Activated CD8-positive, alpha-beta T cell treated with anti-CD3 and anti-CD28 coated beads, Interleukin-2, amount 10 ng/mL, durations not matched to agents 7 days and 5 days (primary cell): ENCODE results near the gene C5orf46. TPM values are rescaled to one million over a fixed set of nuclear protein-coding genes. Genes with fewer than 3 reads are reported as not detected.
"Not testable (repeated sequence)": the region's sequence is repeated elsewhere in the genome, so short reads cannot be mapped to it uniquely, and the experiment has no call there.

Experiments used
- ATAC-seq: fragments of 150-1000 bp; cut with Tn5 transposase; one replicate; pipeline ENCODE4 v1.10.0; 2021; ENCODE audit warnings: moderate library complexity
- CTCF ChIA-PET: fragments of 350-600 bp; sonication (Branson Sonifier 250); formaldehyde crosslinking; loops from one replicate; lab custom pipeline; 2021; ENCODE audit warnings: antibody characterized with exemption; lab: Charles Lee
- POLR2A ChIA-PET: fragments of 350-600 bp; sonication (Branson Sonifier 250); formaldehyde crosslinking; loops from one replicate; lab custom pipeline; 2021; ENCODE audit warnings: antibody characterized with exemption; lab: Charles Lee
- DNase-seq: peaks from one replicate; pipeline ENCODE4 v3.0.0-alpha.2; 2020
- H3K27ac Mint-ChIP-seq: one replicate; pipeline ENCODE4 v1.8.0; 2021; ENCODE audit warnings: mild to moderate bottlenecking, mixed read lengths
- H3K27me3 Mint-ChIP-seq: one replicate; pipeline ENCODE4 v1.8.0; 2021; ENCODE audit warnings: low read depth, mixed read lengths
- H3K36me3 Mint-ChIP-seq: one replicate; pipeline ENCODE4 v1.8.0; 2021; ENCODE audit warnings: low read depth, mixed read lengths
- H3K4me1 Mint-ChIP-seq: one replicate; pipeline ENCODE4 v1.8.0; 2021; ENCODE audit warnings: low read depth, mixed read lengths
- H3K4me3 Mint-ChIP-seq: one replicate; pipeline ENCODE4 v1.8.0; 2021; ENCODE audit warnings: mild to moderate bottlenecking, mixed read lengths
- H3K9me3 Mint-ChIP-seq: one replicate; pipeline ENCODE4 v1.8.0; 2022; ENCODE audit warnings: mixed read lengths; ENCODE audit not compliant: insufficient read depth
- total RNA-seq, 2 experiments: library from RNA; stranded (reverse); gene quantifications; one replicate each; pipeline ENCODE4 v1.2.3, GENCODE V29; 2021

C5orf46 gene
- not detected for total RNA-seq

- no peaks in the 10 kb centered on the region for H3K4me1 Mint-ChIP-seq
- no peaks in the 10 kb centered on the region for H3K27me3 Mint-ChIP-seq
- no peak for DNase-seq
- no peaks in the 10 kb centered on the region for H3K9me3 Mint-ChIP-seq
- no peaks in the 10 kb centered on the region for H3K36me3 Mint-ChIP-seq
- CTCF ChIA-PET, result no interaction called here
- POLR2A ChIA-PET, result no interaction called here
- no peak within 1 kb of the TSS for H3K27ac Mint-ChIP-seq
- ATAC-seq, result no peak
- H3K4me3 Mint-ChIP-seq, result no peak within 1 kb of the TSS
These were observed at the start of gene C5orf46 for GRCh38 chr5:147906326-147907095. C5orf46 (minus strand) TSS chr5:147906538; CDS start chr5:147906501, 37 bp downstream.

DNA sequence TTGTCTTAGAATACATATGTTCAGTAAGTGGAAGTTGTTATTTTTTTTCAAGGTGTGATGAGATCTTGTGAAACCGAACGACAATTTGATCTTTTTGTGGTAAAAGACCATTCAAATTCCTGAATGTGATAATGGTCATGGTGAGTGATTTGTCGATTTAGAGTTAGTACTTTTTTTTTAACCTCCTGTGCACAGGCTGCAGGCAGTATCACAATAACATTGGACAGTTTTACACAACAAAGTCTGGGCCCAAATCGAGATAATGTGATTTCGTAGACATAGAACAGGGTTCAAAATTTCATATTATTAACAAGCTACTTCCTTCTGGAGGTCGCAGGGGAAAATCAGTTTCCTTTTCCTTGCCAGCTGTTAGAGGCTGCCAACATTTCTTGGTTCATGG, 48.6 kb upstream of the C5orf46 start:
- Mint-ChIP-seq H3K27me3 (no peaks in the 10 kb centered on the region), H3K9me3 (no peaks in the 10 kb centered on the region), H3K27ac (no peak overlapping the region), H3K4me3 (no peak overlapping the region), H3K4me1 (no peaks in the 10 kb centered on the region), H3K36me3 (no peaks in the 10 kb centered on the region)
- CTCF ChIA-PET, result no interaction called here
- ATAC-seq (no peak), DNase-seq (no peak)
- POLR2A ChIA-PET, result no interaction called here

DNA sequence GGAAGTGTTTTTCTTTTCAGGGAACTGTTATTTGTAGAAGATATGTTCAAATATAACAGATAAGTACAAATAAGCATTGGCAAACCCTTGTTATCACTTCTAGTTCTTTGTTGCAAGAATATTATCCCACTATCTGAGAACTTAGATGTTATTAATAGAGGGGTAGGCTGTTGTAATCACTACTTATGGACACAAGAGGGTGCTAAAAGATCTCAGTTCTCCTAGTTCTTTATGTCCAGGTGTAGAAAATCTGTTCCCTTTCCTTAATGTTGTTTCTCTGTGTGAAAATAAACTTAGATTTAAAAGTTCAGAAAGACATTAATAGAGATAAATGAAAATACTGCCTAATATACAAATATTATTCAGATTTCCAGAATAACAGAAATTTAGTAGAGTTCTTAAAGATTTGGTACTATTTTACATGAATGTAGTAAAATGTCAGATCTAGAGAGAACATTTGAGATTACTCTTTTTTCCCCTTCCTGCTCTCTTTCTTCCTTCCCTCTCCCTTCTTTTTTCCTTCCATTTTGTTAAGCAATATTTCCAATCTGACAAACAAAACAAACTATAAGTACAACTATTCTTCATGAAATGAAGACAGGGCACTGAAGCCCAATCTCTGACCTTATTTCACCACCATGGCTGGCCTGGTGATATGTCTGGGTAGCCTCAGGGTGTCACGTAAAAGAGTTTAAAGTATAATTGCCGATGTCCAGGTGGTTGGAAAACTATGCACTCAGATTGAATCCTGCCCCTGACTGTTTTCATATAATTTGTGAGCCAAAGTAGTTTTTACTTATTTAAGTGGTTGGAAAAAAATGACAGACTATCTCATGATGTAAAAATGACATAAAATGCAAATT, 43.6 kb upstream of the C5orf46 start:
- no peak overlapping the region for H3K4me3 Mint-ChIP-seq
- ATAC-seq (no peak), DNase-seq (no peak)
- no peak overlapping the region for H3K27ac Mint-ChIP-seq
- H3K9me3 Mint-ChIP-seq, result no peaks in the 10 kb centered on the region
- no peaks in the 10 kb centered on the region for H3K4me1 Mint-ChIP-seq
- CTCF ChIA-PET, result interaction anchor here (1.5 kb wide), 1 partner anchor 781 kb away, joined by 8 read pairs; no protein-coding TSS in a partner anchor
- H3K27me3 Mint-ChIP-seq, result no peaks in the 10 kb centered on the region
- no peaks in the 10 kb centered on the region for H3K36me3 Mint-ChIP-seq
- POLR2A ChIA-PET, result no interaction called here

GRCh38 chr5:147946658-147947274, 40.4 kb upstream of the C5orf46 start:
- DNase-seq, H3K27ac Mint-ChIP-seq, H3K9me3 Mint-ChIP-seq, H3K36me3 Mint-ChIP-seq, H3K27me3 Mint-ChIP-seq, ATAC-seq, H3K4me1 Mint-ChIP-seq, H3K4me3 Mint-ChIP-seq, CTCF ChIA-PET, POLR2A ChIA-PET: not testable (repeated sequence)

GRCh38 chr5:147939431-147940114, 33.2 kb upstream of the C5orf46 start:
- Mint-ChIP-seq H3K4me1 (no peaks in the 10 kb centered on the region), H3K36me3 (no peaks in the 10 kb centered on the region), H3K9me3 (no peaks in the 10 kb centered on the region), H3K27me3 (no peaks in the 10 kb centered on the region), H3K27ac (no peak overlapping the region), H3K4me3 (no peak overlapping the region)
- POLR2A ChIA-PET, result no interaction called here
- ATAC-seq, result no peak
- CTCF ChIA-PET, result no interaction called here
- no peak for DNase-seq

DNA sequence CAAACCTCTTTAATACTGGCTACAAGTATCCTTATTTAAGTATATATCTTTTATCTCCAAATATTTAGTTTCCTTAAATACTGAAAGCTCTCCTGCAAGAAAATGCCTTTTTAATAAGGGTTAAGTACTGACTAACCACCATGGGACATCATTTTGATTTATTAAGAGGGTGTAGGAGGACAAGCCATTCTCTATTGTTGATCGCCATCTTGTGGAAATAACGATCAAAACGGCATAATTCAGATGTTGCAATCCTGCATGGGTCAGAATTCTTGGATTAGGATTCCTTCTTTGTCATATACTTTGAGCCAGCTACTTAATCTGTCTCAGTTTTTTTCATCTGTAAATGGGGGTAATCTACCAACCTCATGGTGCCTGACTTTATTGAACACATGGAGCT, 28.7 kb upstream of the C5orf46 start:
- no peak overlapping the region for H3K27ac Mint-ChIP-seq
- no peaks in the 10 kb centered on the region for H3K9me3 Mint-ChIP-seq
- no peak overlapping the region for H3K4me3 Mint-ChIP-seq
- H3K4me1 Mint-ChIP-seq, result no peaks in the 10 kb centered on the region
- no peaks in the 10 kb centered on the region for H3K27me3 Mint-ChIP-seq
- POLR2A ChIA-PET, result no interaction called here
- CTCF ChIA-PET, result no interaction called here
- DNase-seq, result no peak
- ATAC-seq, result no peak
- no peaks in the 10 kb centered on the region for H3K36me3 Mint-ChIP-seq

DNA sequence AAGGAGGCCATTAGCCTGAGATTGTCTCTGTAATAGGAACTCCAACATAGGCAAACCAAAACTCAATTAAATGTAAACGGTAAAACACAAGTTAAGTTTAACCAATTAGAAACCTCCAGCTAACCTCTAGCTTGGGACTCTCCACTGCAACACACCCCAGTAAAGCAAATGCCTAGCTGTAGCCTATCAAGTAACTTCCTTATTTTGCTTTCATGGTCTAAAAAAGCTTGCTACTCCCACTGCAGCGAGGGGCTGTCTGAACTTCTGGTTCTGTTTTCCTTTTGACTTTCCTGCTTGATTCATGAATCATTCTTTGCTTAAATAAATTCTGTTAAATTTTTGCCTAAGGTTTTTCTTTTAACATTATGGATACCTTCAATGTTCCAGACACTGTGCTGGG, 24.4 kb upstream of the C5orf46 start:
- Mint-ChIP-seq H3K4me1 (no peaks in the 10 kb centered on the region), H3K27ac (no peak overlapping the region), H3K4me3 (no peak overlapping the region), H3K36me3 (no peaks in the 10 kb centered on the region), H3K9me3 (no peaks in the 10 kb centered on the region), H3K27me3 (no peaks in the 10 kb centered on the region)
- DNase-seq (no peak), ATAC-seq (no peak)
- ChIA-PET CTCF (interaction anchor here (1.4 kb wide), 1 partner anchor 73 kb away, joined by 3 read pairs; no protein-coding TSS in a partner anchor), POLR2A (no interaction called here)

- CTCF ChIA-PET, result no interaction called here
- DNase-seq (no peak), ATAC-seq (no peak)
- POLR2A ChIA-PET, result no interaction called here
- H3K4me3 Mint-ChIP-seq, result no peak overlapping the region
- no peaks in the 10 kb centered on the region for H3K36me3 Mint-ChIP-seq
- no peaks in the 10 kb centered on the region for H3K4me1 Mint-ChIP-seq
- no peaks in the 10 kb centered on the region for H3K27me3 Mint-ChIP-seq
- H3K27ac Mint-ChIP-seq, result no peak overlapping the region
- H3K9me3 Mint-ChIP-seq, result no peaks in the 10 kb centered on the region
These were observed 21.6 kb upstream of the C5orf46 start for GRCh38 chr5:147927901-147928300.

DNA sequence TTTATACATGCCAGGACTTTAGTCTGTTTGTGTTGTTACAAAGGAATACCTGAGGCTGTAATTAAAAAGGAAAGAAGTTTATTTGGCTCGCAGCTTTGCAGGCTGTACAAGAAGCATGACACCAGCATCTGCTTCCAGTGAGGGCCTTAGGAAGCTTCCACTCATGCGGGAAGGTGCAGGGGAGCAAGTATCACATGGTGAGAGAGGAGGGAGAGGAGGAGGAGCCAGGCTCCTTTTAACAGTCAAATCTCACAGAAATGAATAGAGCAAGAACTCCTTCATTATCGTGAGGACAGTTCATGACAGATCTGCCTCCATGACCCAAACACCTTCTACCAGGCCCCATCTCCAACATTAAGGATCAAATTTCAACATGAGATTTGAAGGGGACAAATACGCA, 18.7 kb upstream of the C5orf46 start:
- POLR2A ChIA-PET, result no interaction called here
- Mint-ChIP-seq H3K36me3 (no peaks in the 10 kb centered on the region), H3K9me3 (no peaks in the 10 kb centered on the region), H3K27me3 (no peaks in the 10 kb centered on the region), H3K4me3 (no peak overlapping the region), H3K27ac (no peak overlapping the region), H3K4me1 (no peaks in the 10 kb centered on the region)
- ATAC-seq, result no peak
- no peak for DNase-seq
- CTCF ChIA-PET, result no interaction called here

- H3K9me3 Mint-ChIP-seq, result no peaks in the 10 kb centered on the region
- ChIA-PET POLR2A (no interaction called here), CTCF (no interaction called here)
- no peaks in the 10 kb centered on the region for H3K36me3 Mint-ChIP-seq
- H3K27me3 Mint-ChIP-seq, result no peaks in the 10 kb centered on the region
- H3K27ac Mint-ChIP-seq, result no peak overlapping the region
- no peak overlapping the region for H3K4me3 Mint-ChIP-seq
- no peaks in the 10 kb centered on the region for H3K4me1 Mint-ChIP-seq
- DNase-seq, result no peak
- no peak for ATAC-seq
These were observed 14.8 kb upstream of the C5orf46 start for GRCh38 chr5:147921136-147921535.

DNA sequence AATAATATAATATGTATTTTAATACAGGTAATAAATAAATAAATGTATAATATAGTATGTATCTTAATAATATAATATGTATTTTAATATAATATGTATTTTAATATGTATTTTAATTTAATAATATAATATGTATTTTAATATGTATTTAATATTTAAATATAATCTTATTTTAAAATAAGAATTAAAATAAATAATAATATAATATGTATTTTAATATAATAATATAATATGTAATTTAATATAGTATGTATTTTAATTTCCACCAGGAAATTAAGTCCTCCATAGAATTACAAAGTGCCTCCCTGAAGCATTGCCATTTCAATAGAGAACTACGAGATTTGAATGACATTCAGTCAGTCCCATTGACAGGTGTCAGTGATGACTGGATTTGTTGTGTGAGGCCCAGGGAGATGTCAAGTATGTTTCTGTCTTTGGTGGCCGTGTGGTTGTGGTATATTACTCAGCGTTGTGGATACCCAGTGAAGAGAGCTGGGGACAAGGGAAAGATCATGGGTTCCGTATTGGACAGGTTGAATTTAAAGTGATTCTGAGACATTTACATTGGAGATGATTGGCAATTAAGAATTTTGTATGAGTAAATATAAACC, 14.2 kb upstream of the C5orf46 start:
- Mint-ChIP-seq H3K9me3 (no peaks in the 10 kb centered on the region), H3K27me3 (no peaks in the 10 kb centered on the region), H3K36me3 (no peaks in the 10 kb centered on the region), H3K4me1 (no peaks in the 10 kb centered on the region), H3K27ac (no peak overlapping the region), H3K4me3 (no peak overlapping the region)
- DNase-seq (no peak), ATAC-seq (no peak)
- POLR2A ChIA-PET, result no interaction called here
- CTCF ChIA-PET, result no interaction called here
